LNCAP (cell line): ENCODE results near the gene THAP12.

Experiments used
- CTCF ChIP-seq: fragments of 450-650 bp; IDR thresholded peaks from 2 replicates; pipeline ENCODE4 v1.5.1; 2017; ENCODE audit warnings: mild to moderate bottlenecking

THAP12 gene

GRCh38 chr11:76318744-76319384 lies 62.1 kb downstream of the THAP12 start:
- TF ChIP-seq CTCF, result peak; percentile 93

GRCh38 chr11:76317296-76317695 lies 63.6 kb downstream of the THAP12 start:
- TF ChIP-seq CTCF, result no peak

GRCh38 chr11:76316726-76317125 lies 64.2 kb downstream of the THAP12 start:
- no peak for TF ChIP-seq CTCF

- no peak for TF ChIP-seq CTCF
Observed at GRCh38 chr11:76315182-76315853, 65.6 kb downstream of the THAP12 start.

GRCh38 chr11:76314741-76315090 lies 66.2 kb downstream of the THAP12 start:
- no peak for TF ChIP-seq CTCF

GRCh38 chr11:76313913-76314740 lies 66.8 kb downstream of the THAP12 start:
- TF ChIP-seq CTCF, result no peak

GRCh38 chr11:76313271-76313670 lies 67.7 kb downstream of the THAP12 start:
- no peak for TF ChIP-seq CTCF
